ENCODE measurements around the gene SKI.

SKI gene

DNA sequence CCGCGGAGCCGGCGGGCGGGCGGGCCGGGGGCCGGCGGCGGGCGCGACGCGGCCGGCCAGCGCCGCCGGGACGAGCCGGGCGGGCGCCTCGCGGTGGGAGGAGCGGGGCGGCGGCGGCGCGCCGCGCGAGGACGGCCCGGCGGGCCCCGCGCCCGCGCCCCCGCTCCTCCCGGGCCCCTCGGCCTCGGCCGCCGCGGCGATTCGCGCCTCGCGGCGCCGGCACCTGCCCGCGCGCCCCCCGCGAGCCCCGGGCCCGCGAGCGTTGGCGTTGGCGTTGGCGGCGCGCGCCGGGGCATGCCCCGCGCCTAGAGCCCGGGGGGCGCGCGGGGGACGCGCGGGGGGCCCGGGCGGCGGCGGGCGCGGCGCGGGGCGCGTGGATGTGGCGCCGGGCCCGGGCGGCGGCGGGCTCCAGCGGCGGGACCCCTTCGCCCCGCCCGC is at the start of gene SKI:
Gene SKI (plus strand): TSS at position 163 of the 438 bp plus-strand sequence. CDS start 448 bp downstream, outside the sequence.
- Mint-ChIP-seq H3K27ac (peak within 1 kb of the TSS; percentile 78 to 94 (median 92)), H3K9me3 (no peaks in the 10 kb centered on the region), H3K36me3 (ENCODE audit: low read depth) (no peaks in the 10 kb centered on the region)

DNA sequence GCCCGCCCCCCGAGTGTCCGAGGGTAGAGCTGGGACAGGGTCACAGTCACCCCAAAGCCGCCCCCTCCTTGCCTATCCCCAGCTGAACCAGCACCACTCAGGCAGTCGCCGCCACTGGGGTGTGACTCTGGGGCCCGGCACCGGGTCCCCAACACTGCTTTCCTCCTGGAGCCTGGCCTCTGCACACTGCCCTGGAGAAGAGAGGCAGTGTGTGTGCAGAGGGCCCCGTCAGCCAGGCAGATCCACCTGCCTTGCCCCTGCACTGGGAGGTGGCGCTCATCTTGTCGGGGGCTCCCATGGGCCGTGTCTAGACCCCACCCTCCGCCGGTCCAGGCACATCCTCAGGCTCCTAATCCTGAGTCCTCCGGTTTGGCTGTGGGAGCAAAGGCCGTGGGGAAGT is 49.2 kb upstream of the SKI start:
- Mint-ChIP-seq H3K4me3 (no peak overlapping the region), H3K27me3 (ENCODE audit: low read depth) (peaks cover 7% of the 10 kb centered on the region), H3K36me3 (ENCODE audit: low read depth) (peaks cover 20% of the 10 kb centered on the region), H3K9me3 (no peaks in the 10 kb centered on the region), H3K27ac (no peak overlapping the region), H3K4me1 (peaks cover 25% of the 10 kb centered on the region)
- TF ChIP-seq CTCF (IDR thresholded peaks at IDR 0.05; ENCODE audit: unreplicated experiment in 3 of 3), result no peak

More for the DNA sequence above, at the start of gene SKI:
- no peak for TF ChIP-seq CTCF (IDR thresholded peaks at IDR 0.05; ENCODE audit: unreplicated experiment in 3 of 3)
- H3K4me1 Mint-ChIP-seq, result peaks cover 31% of the 10 kb centered on the region
- peak within 1 kb of the TSS; percentile 95 to 98 (median 97) for H3K4me3 Mint-ChIP-seq
- H3K27me3 Mint-ChIP-seq (ENCODE audit: low read depth), result no peaks in the 10 kb centered on the region

- H3K36me3 Mint-ChIP-seq (ENCODE audit: low read depth), result peaks cover 24% of the 10 kb centered on the region
- peak overlapping the region in 1 of 3 experiments; percentile 65 for H3K27ac Mint-ChIP-seq
- H3K4me3 Mint-ChIP-seq, result no peak overlapping the region
- no peak for TF ChIP-seq CTCF (IDR thresholded peaks at IDR 0.05; ENCODE audit: unreplicated experiment in 3 of 3)
- H3K4me1 Mint-ChIP-seq, result peaks cover 21% of the 10 kb centered on the region
- no peaks in the 10 kb centered on the region for H3K9me3 Mint-ChIP-seq
- peaks cover 7% of the 10 kb centered on the region for H3K27me3 Mint-ChIP-seq (ENCODE audit: low read depth)
These were observed 48.7 kb upstream of the SKI start for GRCh38 chr1:2179283-2180013.

- TF ChIP-seq CTCF (IDR thresholded peaks at IDR 0.05; ENCODE audit: unreplicated experiment in 3 of 3), result no peak
- Mint-ChIP-seq H3K36me3 (ENCODE audit: low read depth) (peaks cover 27% of the 10 kb centered on the region), H3K27ac (no peak overlapping the region), H3K27me3 (ENCODE audit: low read depth) (peaks cover 4% of the 10 kb centered on the region), H3K4me3 (no peak overlapping the region), H3K4me1 (peaks cover 15% of the 10 kb centered on the region), H3K9me3 (no peaks in the 10 kb centered on the region)
These were observed 47.5 kb upstream of the SKI start for GRCh38 chr1:2180297-2181245.

DNA sequence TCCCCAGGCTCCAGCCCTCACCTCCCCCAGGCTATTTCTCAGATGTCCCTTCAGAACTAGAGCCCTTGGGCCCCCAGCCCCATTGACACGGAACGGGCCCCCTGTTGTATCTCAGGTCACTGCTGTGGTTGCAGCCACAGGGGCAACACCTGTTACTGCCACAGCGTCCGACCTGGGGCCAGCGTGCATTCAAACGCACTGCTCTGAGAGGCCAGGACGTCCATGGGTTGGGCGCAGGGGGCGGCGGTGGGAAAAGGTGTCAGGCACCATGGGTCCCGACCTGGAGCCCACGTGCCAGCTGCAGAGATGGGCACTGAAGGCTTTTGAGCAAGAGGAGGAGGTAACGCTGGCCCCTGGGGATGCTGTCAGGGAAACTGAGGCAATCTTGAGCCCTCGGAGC is 46.8 kb upstream of the SKI start:
- Mint-ChIP-seq H3K36me3 (ENCODE audit: low read depth) (peaks cover 28% of the 10 kb centered on the region), H3K9me3 (no peaks in the 10 kb centered on the region), H3K4me3 (no peak overlapping the region), H3K27ac (no peak overlapping the region), H3K27me3 (ENCODE audit: low read depth) (peaks cover 4% of the 10 kb centered on the region), H3K4me1 (peaks cover 9% of the 10 kb centered on the region)
- no peak for TF ChIP-seq CTCF (IDR thresholded peaks at IDR 0.05; ENCODE audit: unreplicated experiment in 3 of 3)

Measured in nephron (organoid).